ENCODE results near the gene OR51A4. TPM values are rescaled to one million over a fixed set of nuclear protein-coding genes. Genes with fewer than 3 reads are reported as not detected.

Gene OR51A4
- total RNA-seq, 2 donors from 2014 or later = not detected

DNA sequence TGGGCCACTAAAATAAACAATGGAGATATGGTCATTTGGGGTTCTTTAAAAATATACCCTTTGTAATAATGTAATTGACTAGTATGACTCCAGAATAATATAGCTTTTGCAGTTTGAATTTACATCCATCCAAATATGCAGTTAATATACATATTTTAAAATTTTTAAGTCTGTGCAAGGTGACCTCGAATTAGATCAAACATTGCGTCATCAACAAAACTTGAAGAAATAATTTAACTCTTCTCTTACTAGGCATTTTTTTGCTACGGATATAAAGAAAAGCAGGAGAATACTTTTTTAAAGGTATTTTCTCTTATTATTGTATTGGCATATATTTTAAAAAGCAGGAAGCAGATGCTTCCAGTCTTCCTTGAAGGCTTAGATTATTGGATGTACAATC lies 10.7 kb downstream of the OR51A4 start:
- ATAC-seq (ENCODE audit: insufficient number of reproducible peaks, low FRiP score, low read depth) = no peak
- H3K4me3 ChIP-seq = no peak overlapping the region
- no peaks in the 10 kb centered on the region for H3K9me3 ChIP-seq
- H3K36me3 ChIP-seq = no peaks in the 10 kb centered on the region
- TF ChIP-seq, protein P1, sequence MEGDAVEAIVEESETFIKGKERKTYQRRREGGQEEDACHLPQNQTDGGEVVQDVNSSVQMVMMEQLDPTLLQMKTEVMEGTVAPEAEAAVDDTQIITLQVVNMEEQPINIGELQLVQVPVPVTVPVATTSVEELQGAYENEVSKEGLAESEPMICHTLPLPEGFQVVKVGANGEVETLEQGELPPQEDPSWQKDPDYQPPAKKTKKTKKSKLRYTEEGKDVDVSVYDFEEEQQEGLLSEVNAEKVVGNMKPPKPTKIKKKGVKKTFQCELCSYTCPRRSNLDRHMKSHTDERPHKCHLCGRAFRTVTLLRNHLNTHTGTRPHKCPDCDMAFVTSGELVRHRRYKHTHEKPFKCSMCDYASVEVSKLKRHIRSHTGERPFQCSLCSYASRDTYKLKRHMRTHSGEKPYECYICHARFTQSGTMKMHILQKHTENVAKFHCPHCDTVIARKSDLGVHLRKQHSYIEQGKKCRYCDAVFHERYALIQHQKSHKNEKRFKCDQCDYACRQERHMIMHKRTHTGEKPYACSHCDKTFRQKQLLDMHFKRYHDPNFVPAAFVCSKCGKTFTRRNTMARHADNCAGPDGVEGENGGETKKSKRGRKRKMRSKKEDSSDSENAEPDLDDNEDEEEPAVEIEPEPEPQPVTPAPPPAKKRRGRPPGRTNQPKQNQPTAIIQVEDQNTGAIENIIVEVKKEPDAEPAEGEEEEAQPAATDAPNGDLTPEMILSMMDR (IDR thresholded peaks at IDR 0.05) = no peak
- H3K4me1 ChIP-seq (ENCODE audit: control insufficient read depth in 1 of 2, low read depth in 2 of 2) = no peaks in the 10 kb centered on the region
- no peak overlapping the region for H3K27ac ChIP-seq
- no peaks in the 10 kb centered on the region for H3K27me3 ChIP-seq (replicated peaks; ENCODE audit: insufficient read depth)
- no peak for DNase-seq (ENCODE audit: low spot score)

DNA sequence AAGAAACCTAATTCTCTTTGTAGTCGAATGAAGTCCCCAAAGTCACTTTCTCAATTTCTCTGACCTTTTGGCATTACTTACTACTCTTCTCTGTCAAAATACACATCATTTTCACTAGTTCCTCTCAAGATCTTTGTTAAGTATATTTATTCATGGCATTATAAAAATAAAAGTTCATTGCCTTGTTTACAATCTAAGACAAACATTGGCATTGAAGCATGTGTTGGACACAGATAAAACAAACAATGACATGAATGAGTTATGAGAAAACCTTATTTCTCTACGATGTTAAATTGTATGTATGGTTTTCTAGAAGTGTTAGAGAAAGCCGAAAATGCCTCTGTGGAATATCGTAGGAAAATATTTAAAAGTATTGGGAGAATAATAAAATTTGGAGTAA lies 14.7 kb downstream of the OR51A4 start:
- ATAC-seq (ENCODE audit: insufficient number of reproducible peaks, low FRiP score, low read depth) = no peak
- TF ChIP-seq, protein P1 (IDR thresholded peaks at IDR 0.05) = no peak
- Histone ChIP-seq H3K27ac (no peak overlapping the region), H3K27me3 (replicated peaks; ENCODE audit: insufficient read depth) (no peaks in the 10 kb centered on the region), H3K9me3 (no peaks in the 10 kb centered on the region), H3K4me1 (ENCODE audit: control insufficient read depth in 1 of 2, low read depth in 2 of 2) (no peaks in the 10 kb centered on the region), H3K36me3 (no peaks in the 10 kb centered on the region), H3K4me3 (no peak overlapping the region)
- DNase-seq (ENCODE audit: low spot score) = no peak

DNA sequence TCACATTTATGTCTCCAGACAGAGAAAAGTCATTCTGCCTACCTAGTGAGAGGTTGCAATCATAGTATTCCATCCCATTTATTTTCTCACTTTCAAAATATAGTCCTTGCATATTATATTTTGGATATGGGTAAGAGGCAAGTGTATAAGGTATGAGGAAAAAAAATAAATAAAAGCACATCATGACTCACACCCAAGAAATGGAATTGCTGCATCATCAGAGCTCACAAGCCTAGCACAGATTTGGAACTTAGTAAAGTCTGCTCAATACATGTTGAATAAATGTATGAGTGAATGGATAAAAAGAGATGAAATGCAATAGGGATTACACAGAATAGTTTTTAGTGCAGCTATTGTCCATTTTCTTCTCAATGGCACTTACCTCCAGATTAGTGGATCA lies 20.8 kb downstream of the OR51A4 start:
- no peak overlapping the region for H3K4me3 ChIP-seq
- no peaks in the 10 kb centered on the region for H3K36me3 ChIP-seq
- DNase-seq (ENCODE audit: low spot score) = no peak
- TF ChIP-seq, protein P1 (IDR thresholded peaks at IDR 0.05) = no peak
- H3K27me3 ChIP-seq (replicated peaks; ENCODE audit: insufficient read depth) = no peaks in the 10 kb centered on the region
- ATAC-seq (ENCODE audit: insufficient number of reproducible peaks, low FRiP score, low read depth) = no peak
- H3K4me1 ChIP-seq (ENCODE audit: control insufficient read depth in 1 of 2, low read depth in 2 of 2) = no peaks in the 10 kb centered on the region
- H3K9me3 ChIP-seq = no peaks in the 10 kb centered on the region
- H3K27ac ChIP-seq = no peak overlapping the region

DNA sequence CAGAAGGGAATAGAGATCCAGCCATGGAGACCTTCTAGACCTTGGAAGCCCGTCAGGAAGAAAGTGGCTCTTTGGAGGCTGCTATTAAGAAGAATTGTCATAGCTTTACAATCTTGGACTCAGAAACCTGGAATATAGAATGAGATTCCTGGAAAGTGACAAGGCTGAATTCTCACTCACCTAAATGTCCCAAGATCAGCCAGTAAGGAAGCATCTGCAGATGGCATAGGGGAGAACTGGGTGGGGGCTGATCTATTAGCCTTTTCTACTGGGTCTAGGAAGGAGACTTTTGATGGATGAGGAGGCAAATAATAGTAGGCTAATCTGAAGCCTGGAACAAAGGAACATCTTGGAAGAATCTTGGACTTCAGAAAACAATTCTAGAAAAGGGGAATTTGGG lies 23.2 kb downstream of the OR51A4 start, which contains the start of gene OR51G1:
OR51G1 (minus strand) TSS at position 101 of the 400 bp plus-strand sequence; CDS start at position 101, 0 bp downstream.
- Histone ChIP-seq H3K27me3 (replicated peaks; ENCODE audit: insufficient read depth) (no peaks in the 10 kb centered on the region), H3K4me1 (ENCODE audit: control insufficient read depth in 1 of 2, low read depth in 2 of 2) (no peaks in the 10 kb centered on the region), H3K36me3 (no peaks in the 10 kb centered on the region), H3K4me3 (no peak within 1 kb of the TSS), H3K27ac (no peak within 1 kb of the TSS), H3K9me3 (no peaks in the 10 kb centered on the region)
- ATAC-seq (ENCODE audit: insufficient number of reproducible peaks, low FRiP score, low read depth) (no peak), DNase-seq (ENCODE audit: low spot score) (no peak)
- TF ChIP-seq, protein P1 (IDR thresholded peaks at IDR 0.05) = no peak

DNA sequence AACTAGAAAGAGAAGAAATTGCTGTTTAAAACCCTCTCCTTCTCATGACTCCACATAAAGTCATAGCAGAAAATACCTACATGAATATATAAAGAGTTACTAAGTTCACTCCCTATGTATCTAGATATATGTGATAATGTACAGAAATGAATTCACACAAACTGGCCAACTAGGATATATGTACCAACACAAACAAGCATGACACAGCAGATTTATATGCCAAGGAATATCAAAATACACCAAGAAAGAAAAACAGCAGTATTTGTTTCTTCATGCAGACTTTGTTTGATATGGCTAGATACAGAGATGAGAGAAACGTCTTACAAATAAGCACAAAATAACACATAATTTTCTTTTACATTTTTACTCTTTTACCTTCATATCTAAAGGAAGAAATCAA lies 25.1 kb downstream of the OR51A4 start:
- Histone ChIP-seq H3K36me3 (no peaks in the 10 kb centered on the region), H3K27me3 (replicated peaks; ENCODE audit: insufficient read depth) (no peaks in the 10 kb centered on the region), H3K4me3 (no peak overlapping the region), H3K4me1 (ENCODE audit: control insufficient read depth in 1 of 2, low read depth in 2 of 2) (no peaks in the 10 kb centered on the region), H3K27ac (no peak overlapping the region), H3K9me3 (no peaks in the 10 kb centered on the region)
- ATAC-seq (ENCODE audit: insufficient number of reproducible peaks, low FRiP score, low read depth) (no peak), DNase-seq (ENCODE audit: low spot score) (no peak)
- TF ChIP-seq, protein P1 (IDR thresholded peaks at IDR 0.05) = no peak
